ENCODE results near the gene RETREG2. TPM values are rescaled to one million over a fixed set of nuclear protein-coding genes. Genes with fewer than 3 reads are reported as not detected.

Gene RETREG2
- total RNA-seq, 1 experiment from 2014 or later, result 59.5 TPM

DNA sequence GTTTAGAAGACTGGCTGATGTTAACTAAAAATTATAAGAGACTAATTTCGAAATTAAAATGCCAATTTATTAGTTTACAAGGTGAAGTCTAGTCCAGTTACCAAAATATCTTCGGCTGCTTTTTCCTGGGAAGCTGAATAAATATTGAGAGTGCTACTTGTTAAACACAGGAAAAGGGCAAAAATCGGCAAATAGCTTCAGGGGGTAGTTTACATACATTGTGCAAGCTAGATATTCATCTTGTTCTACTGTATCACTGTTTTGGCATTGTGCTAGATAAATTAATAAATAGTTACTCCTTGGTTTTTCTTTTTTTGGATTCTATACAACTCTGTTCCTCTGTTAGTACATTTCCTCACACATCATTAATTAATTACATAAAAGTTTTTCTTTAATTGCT lies 46.7 kb upstream of the RETREG2 start:
- Mint-ChIP-seq H3K4me3 (ENCODE audit: unreplicated experiment) (no peak overlapping the region), H3K36me3 (ENCODE audit: insufficient read depth, unreplicated experiment) (peaks cover 6% of the 10 kb centered on the region), H3K9me3 (ENCODE audit: unreplicated experiment) (no peaks in the 10 kb centered on the region), H3K27ac (ENCODE audit: unreplicated experiment) (no peak overlapping the region), H3K27me3 (ENCODE audit: insufficient read depth, unreplicated experiment) (no peaks in the 10 kb centered on the region), H3K4me1 (ENCODE audit: low read depth, unreplicated experiment) (peaks cover 32% of the 10 kb centered on the region)
- POLR2A ChIA-PET, result no interaction called here
- TF ChIP-seq, protein P1, sequence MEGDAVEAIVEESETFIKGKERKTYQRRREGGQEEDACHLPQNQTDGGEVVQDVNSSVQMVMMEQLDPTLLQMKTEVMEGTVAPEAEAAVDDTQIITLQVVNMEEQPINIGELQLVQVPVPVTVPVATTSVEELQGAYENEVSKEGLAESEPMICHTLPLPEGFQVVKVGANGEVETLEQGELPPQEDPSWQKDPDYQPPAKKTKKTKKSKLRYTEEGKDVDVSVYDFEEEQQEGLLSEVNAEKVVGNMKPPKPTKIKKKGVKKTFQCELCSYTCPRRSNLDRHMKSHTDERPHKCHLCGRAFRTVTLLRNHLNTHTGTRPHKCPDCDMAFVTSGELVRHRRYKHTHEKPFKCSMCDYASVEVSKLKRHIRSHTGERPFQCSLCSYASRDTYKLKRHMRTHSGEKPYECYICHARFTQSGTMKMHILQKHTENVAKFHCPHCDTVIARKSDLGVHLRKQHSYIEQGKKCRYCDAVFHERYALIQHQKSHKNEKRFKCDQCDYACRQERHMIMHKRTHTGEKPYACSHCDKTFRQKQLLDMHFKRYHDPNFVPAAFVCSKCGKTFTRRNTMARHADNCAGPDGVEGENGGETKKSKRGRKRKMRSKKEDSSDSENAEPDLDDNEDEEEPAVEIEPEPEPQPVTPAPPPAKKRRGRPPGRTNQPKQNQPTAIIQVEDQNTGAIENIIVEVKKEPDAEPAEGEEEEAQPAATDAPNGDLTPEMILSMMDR (IDR thresholded peaks at IDR 0.05; ENCODE audit: insufficient read depth in 1 of 2, low read depth in 1 of 2, low read length in 1 of 2, severe bottlenecking in 1 of 2, unreplicated experiment in 1 of 2), result no peak
- Histone ChIP-seq H3K4me3 (ENCODE audit: low read depth, low read length) (no peak overlapping the region), H3K9me3 (no peaks in the 10 kb centered on the region), H3K4me1 (peaks cover 33% of the 10 kb centered on the region), H3K36me3 (ENCODE audit: control insufficient read depth, insufficient read depth, low read length) (no peaks in the 10 kb centered on the region), H3K27me3 (replicated peaks; ENCODE audit: control insufficient read depth, insufficient read depth, low read length) (no peaks in the 10 kb centered on the region)
- CTCF ChIA-PET, result interaction anchor here (0.6 to 1.1 kb wide), 2 partner anchors 65 to 102 kb away, joined by 5 read pairs; no protein-coding TSS in a partner anchor
- no TSS peak for BruUV-seq (replicated peaks)
- no peak for DNase-seq
- intact Hi-C loops (cut with micrococcal nuclease; ENCODE audit: unreplicated experiment), result no loop called here

- H3K36me3 Mint-ChIP-seq (ENCODE audit: insufficient read depth, unreplicated experiment), result peaks cover 2% of the 10 kb centered on the region
- no peaks in the 10 kb centered on the region for H3K27me3 ChIP-seq (replicated peaks; ENCODE audit: control insufficient read depth, insufficient read depth, low read length)
- H3K27me3 Mint-ChIP-seq (ENCODE audit: insufficient read depth, unreplicated experiment), result no peaks in the 10 kb centered on the region
- H3K9me3 ChIP-seq, result no peaks in the 10 kb centered on the region
- BruUV-seq (replicated peaks), result no TSS peak
- DNase-seq, result no peak
- TF ChIP-seq, protein P1 (IDR thresholded peaks at IDR 0.05; ENCODE audit: insufficient read depth in 1 of 2, low read depth in 1 of 2, low read length in 1 of 2, severe bottlenecking in 1 of 2, unreplicated experiment in 1 of 2), result no peak
- H3K4me3 Mint-ChIP-seq (ENCODE audit: unreplicated experiment), result no peak overlapping the region
- ChIA-PET POLR2A (no interaction called here), CTCF (no interaction called here)
- peaks cover 27% of the 10 kb centered on the region for H3K4me1 Mint-ChIP-seq (ENCODE audit: low read depth, unreplicated experiment)
- intact Hi-C loops (cut with micrococcal nuclease; ENCODE audit: unreplicated experiment), result no loop called here
- H3K36me3 ChIP-seq (ENCODE audit: control insufficient read depth, insufficient read depth, low read length), result no peaks in the 10 kb centered on the region
- H3K9me3 Mint-ChIP-seq (ENCODE audit: unreplicated experiment), result no peaks in the 10 kb centered on the region
- peaks cover 29% of the 10 kb centered on the region for H3K4me1 ChIP-seq
- H3K4me3 ChIP-seq (ENCODE audit: low read depth, low read length), result no peak overlapping the region
- no peak overlapping the region for H3K27ac Mint-ChIP-seq (ENCODE audit: unreplicated experiment)
These were observed 46.3 kb upstream of the RETREG2 start for GRCh38 chr2:219131744-219132143.

DNA sequence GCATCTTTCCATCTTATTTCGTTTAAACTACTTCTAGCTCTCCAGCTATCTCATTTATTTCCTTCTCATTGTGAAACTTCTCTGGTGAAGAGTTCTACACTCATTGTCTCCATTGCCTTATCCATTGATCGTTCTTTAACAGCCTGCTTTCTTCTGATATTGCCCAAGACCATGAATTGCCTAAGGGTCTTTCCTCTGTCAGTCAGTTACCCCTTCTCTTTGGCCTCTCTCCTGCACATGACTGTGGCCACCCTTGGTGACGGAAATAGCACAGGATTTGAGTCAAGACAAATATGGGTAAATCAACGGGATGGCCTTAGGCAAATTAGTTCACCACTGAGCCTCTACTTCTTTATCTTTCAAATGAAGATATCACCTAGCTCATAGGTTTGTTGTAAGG lies 44.1 kb upstream of the RETREG2 start:
- Mint-ChIP-seq H3K36me3 (ENCODE audit: insufficient read depth, unreplicated experiment) (no peaks in the 10 kb centered on the region), H3K27ac (ENCODE audit: unreplicated experiment) (no peak overlapping the region), H3K27me3 (ENCODE audit: insufficient read depth, unreplicated experiment) (no peaks in the 10 kb centered on the region), H3K9me3 (ENCODE audit: unreplicated experiment) (no peaks in the 10 kb centered on the region), H3K4me1 (ENCODE audit: low read depth, unreplicated experiment) (peaks cover 12% of the 10 kb centered on the region), H3K4me3 (ENCODE audit: unreplicated experiment) (no peak overlapping the region)
- TF ChIP-seq, protein P1 (IDR thresholded peaks at IDR 0.05; ENCODE audit: insufficient read depth in 1 of 2, low read depth in 1 of 2, low read length in 1 of 2, severe bottlenecking in 1 of 2, unreplicated experiment in 1 of 2), result no peak
- DNase-seq, result no peak
- CTCF ChIA-PET, result no interaction called here
- peaks cover 7% of the 10 kb centered on the region for H3K4me1 ChIP-seq
- no peaks in the 10 kb centered on the region for H3K9me3 ChIP-seq
- no peaks in the 10 kb centered on the region for H3K27me3 ChIP-seq (replicated peaks; ENCODE audit: control insufficient read depth, insufficient read depth, low read length)
- H3K4me3 ChIP-seq (ENCODE audit: low read depth, low read length), result no peak overlapping the region
- no TSS peak for BruUV-seq (replicated peaks)
- POLR2A ChIA-PET, result interaction anchor here (0.6 kb wide), 1 partner anchor 53 kb away, joined by 3 read pairs; no protein-coding TSS in a partner anchor
- intact Hi-C loops (cut with micrococcal nuclease; ENCODE audit: unreplicated experiment), result no loop called here
- no peaks in the 10 kb centered on the region for H3K36me3 ChIP-seq (ENCODE audit: control insufficient read depth, insufficient read depth, low read length)
